DMS114 treated with DMSO at 0.1 percent for 48 hours (cell line): ENCODE results near the gene SYCP3.

ENCODE experiments used
- DNase-seq: peaks from one replicate; lab custom pipeline; 2025; ENCODE audit not compliant: unreplicated experiment; lab: John Stamatoyannopoulos, UW

Gene SYCP3

DNA sequence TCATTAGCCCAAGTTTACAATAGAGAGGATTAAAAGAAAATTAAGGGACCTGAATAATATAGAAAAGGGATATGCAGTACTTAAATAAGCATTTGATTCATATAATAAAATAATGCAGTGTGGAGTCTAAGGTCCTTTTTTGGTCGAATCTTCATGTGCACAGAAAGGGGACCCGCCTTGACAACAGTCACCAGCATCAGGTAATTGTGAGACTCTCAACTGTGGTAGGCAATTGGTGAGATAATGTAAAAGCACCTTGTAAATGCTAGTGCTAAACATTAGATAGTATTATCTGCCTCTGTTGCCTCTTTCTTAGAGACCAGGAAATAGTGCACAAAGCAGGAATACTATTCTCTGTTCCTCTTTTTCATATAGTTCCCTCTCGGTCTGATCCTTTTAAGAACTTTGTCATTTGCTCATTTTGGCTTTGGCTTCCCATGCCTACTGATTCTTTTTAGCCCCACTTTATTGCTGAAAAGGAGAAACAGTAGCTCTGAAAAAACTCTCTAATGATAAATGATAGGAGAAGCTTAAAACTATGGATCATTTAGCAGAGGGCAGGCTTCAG is 24.3 kb downstream of the SYCP3 start:
- no peak for DNase-seq

DNA sequence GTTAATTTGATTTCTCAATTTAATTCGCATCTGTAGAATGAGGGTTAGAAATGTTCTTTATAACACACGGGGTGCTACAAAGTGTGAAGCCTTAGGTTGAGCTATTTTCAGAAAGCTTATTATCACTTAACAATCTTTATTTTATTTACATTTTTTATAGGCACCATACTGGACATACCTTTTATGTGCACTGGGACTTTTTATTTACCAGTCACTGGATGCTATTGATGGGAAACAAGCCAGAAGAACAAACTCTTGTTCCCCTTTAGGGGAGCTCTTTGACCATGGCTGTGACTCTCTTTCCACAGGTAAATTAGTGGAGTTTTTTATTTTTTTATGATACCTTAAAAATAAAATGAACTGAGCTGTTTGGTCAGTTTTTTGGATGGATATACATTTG is 25.3 kb downstream of the SYCP3 start:
- DNase-seq = no peak

DNA sequence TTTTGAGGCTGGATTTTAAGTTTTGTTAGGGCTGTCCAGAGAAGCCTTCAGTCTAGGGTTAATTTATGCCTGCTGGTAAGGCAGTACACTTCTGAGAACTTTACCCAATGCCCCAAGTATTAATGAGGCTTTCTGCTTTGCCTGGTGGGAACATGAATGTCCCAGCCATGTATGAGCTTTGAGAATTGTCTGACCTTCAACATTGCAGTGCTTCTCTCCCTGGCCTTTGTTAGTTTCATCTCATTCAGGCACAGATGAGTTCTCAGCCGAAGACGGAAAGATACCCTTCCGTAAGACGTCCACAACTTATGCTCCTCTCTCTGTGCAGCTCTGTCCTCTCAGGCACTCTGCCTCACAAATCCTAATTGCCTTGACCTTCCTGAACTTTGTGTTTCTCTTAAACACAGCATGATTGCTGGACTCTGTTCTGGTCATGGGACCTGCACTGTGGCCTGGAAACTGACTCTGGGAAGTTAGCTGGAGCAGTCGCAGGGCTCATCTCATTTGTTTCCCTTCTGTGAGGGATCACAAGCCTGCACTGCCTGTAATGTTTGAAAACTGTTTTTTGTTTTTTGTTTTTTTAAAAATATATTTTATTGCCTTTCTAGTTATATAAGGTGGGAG is 26.1 kb downstream of the SYCP3 start:
- DNase-seq = no peak

- no peak for DNase-seq
Observed at GRCh38 chr12:101710288-101710687, 29.0 kb downstream of the SYCP3 start.

GRCh38 chr12:101707131-101707782 is 32.0 kb downstream of the SYCP3 start:
- DNase-seq = no peak

DNA sequence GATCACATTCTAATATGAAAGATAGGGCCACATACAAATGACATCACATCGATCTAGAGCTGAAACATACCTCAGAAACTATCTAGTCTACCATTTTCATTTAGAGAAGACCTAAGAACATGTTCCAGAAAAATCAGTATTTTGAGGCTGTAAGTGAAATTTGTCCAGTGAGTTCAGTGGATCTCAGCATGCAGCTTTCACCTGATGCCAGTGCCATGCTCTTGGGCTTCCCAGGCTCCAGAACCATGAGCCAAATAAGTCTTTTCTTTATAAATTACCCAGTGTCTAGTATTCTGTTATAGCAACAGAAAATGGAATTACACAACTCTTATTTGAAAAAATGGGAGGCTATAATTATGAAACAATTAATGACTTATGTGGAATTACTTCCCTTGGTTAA is 32.9 kb downstream of the SYCP3 start:
- DNase-seq = no peak

DNA sequence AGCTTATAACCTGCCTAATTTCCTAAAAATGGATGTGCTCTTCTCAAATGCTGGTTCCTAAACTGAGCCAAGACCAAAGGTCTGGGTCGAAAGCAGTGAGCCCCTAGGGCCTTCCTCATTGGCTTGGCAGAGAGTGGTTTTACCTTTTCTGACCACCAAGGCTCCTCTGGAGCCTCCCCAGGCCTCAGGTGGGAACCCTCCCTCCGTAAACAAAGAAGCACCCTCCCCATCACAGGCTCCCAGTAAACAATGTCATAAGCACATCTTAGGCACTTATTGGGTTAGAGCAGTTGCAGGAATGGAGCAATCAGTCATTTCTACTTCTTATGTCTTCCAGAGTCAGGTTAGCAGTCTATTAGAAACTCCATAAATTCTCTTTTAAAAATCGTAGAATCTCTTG is 35.8 kb downstream of the SYCP3 start:
- DNase-seq = no peak

GRCh38 chr12:101700299-101700820 is 38.9 kb downstream of the SYCP3 start:
- no peak for DNase-seq

- no peak for DNase-seq
Observed at GRCh38 chr12:101698800-101699347, 40.4 kb downstream of the SYCP3 start.

DNA sequence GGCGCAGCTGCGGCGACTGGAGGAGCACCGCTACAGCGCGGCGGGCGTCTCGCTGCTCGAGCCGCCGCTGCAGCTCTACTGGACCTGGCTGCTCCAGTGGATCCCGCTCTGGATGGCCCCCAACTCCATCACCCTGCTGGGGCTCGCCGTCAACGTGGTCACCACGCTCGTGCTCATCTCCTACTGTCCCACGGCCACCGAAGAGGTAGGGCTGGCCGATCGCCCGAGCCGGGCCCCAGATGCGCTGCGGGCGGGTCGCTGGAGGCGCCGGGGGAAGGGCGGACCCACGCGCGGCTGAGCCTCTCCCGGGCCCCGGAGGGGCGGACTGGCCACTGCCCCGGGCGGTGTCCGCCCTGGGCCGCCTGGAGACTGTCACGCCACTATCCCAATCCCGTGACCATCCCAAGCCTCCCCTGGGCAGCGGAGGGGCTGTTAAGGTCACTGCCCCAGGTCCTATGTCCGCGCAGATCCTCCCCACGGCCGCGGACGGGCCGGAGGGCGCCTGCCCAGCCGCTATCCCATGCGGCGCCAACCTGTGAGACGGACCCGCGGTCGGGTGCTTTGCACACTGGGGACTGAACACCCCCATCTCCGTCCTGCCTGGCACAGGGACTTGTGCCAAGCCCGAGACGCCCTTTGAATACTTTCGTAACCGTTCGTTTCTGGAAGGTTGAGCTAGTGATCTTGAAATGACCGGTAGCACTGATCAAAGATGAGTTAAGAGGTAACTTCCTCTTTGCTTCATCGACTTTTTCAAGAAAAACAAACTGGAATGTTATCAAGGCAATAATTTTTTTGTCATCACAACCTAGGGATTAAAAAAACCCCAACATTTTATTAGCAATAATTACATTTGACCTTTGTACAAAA is 41.1 kb downstream of the SYCP3 start:
- no peak for DNase-seq

DNA sequence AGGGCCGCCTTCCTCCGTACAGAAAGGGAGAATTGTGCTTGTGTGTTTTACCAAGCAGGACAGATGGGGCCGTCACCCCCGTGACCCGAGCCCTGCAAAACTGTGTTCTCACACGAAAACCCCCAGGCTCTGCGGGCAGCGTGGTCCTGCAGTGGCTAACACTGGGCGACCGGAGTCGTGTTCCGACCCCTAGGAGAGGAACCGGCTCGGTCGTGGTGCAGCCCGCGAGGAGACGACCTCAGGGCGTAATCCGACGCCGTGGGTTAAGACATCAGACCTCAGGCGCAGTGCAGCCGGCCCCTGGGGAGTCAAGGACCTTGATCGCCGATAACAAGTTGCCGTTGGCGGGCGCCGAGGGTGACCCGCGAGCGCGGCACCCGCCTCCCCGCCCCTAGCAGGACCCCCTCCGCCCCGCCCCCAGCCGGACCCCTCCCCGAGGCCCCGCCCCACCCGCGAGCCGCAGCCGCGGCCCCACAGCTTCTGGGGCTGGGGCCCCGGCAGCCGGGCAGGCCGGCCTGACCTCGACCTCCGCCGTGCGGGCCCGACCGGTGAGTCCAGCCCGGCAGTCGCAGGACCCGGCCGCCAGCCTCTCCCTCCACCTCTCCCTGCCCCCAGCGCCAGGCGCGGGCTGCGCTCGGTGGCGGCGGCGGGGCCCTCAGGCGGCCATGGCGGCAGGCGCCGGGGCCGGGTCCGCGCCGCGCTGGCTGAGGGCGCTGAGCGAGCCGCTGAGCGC is 41.9 kb downstream of the SYCP3 start, which contains the start of gene CHPT1:
Gene CHPT1, plus strand, starts transcription at position 444 of the 733 bp plus-strand sequence. Its CDS starts 222 bp downstream, at position 666.
- peak; percentile 28 for DNase-seq

GRCh38 chr12:101696251-101697196 is 42.7 kb downstream of the SYCP3 start:
- no peak for DNase-seq

- DNase-seq = no peak
Observed at GRCh38 chr12:101695706-101696105, 43.6 kb downstream of the SYCP3 start.

- no peak for DNase-seq
Observed at GRCh38 chr12:101694986-101695385, 44.3 kb downstream of the SYCP3 start.

- DNase-seq = no peak
Observed at GRCh38 chr12:101694297-101694848, 44.9 kb downstream of the SYCP3 start.

GRCh38 chr12:101691503-101692096 is 47.7 kb downstream of the SYCP3 start:
- DNase-seq = no peak

DNA sequence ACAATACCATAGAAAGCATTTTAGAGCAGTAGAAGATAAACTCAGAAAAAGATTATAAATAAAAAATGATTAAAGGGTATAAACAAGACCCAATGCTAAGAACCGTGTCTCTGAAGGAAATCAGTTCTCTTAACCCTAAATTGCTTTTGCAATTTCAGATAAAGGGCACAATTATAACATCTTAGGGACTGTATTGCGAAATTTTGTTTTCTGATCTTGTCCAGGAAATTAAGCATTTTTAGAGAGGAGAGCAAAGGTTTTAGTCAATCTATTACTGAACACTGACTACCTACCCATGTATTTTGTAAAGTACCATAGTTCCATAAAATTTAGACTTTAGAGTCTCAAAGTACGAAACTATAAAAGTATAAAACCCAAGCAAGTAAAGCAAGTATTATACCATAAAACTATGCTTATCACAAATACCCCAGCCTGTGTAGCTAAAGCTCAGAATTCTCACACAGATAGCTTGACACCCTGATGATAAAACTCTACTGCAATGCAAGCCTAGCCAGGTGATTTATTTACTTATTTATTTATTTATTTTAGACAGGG is 48.6 kb downstream of the SYCP3 start:
- no peak for DNase-seq

GRCh38 chr12:101686176-101686575 is 53.1 kb downstream of the SYCP3 start:
- no peak for DNase-seq
